Mesodermal cell (in vitro differentiated cells): ENCODE data around the gene CSPG4.
"Not testable (repeated sequence)": the region's sequence is repeated elsewhere in the genome, so short reads cannot be mapped to it uniquely, and the experiment has no call there.

Experiments
- H3K27ac ChIP-seq: 2 replicates; pipeline ENCODE4 v1.7.0; 2013; ENCODE audit warnings: mild to moderate bottlenecking, low read depth, low read length, moderate library complexity; ENCODE audit not compliant: severe bottlenecking
- H3K36me3 ChIP-seq: 2 replicates; pipeline ENCODE4 v1.7.1; 2013; ENCODE audit warnings: mild to moderate bottlenecking, low read length, moderate library complexity; ENCODE audit not compliant: control insufficient read depth, insufficient read depth
- H3K4me1 ChIP-seq: one replicate; pipeline ENCODE4 v1.7.1; 2013; ENCODE audit warnings: mild to moderate bottlenecking, low read length; ENCODE audit not compliant: insufficient read depth, control insufficient read depth, poor library complexity, severe bottlenecking
- H3K4me3 ChIP-seq: 2 replicates; pipeline ENCODE4 v1.7.0; 2013; ENCODE audit warnings: low read length, control low read depth, mild to moderate bottlenecking; ENCODE audit not compliant: insufficient read depth, poor library complexity, severe bottlenecking; ENCODE audit errors: extremely low read depth
- H3K9me3 ChIP-seq: 2 replicates; pipeline ENCODE4 v1.7.1; 2013; ENCODE audit warnings: mild to moderate bottlenecking, low read length, moderate library complexity; ENCODE audit not compliant: control insufficient read depth
- WGBS, 2 experiments: methylation state at CpG; one replicate each; pipeline ENCODE4 v1.1.5; 2013; ENCODE audit warnings: missing lambda C conversion rate in 2 of 2; ENCODE audit not compliant: insufficient coverage in 2 of 2; 5-methylcytosine and 5-hydroxymethylcytosine counted together

The CSPG4 gene

GRCh38 chr15:75738014-75738646 is 25.5 kb upstream of the CSPG4 start:
- Histone ChIP-seq H3K36me3 (no peaks in the 10 kb centered on the region), H3K27ac (no peak overlapping the region), H3K9me3 (no peaks in the 10 kb centered on the region), H3K4me3 (peak overlapping the region; percentile 76), H3K4me1 (peaks cover 10% of the 10 kb centered on the region)
- 6% methylated on average over 34 to 38 of the region's 47 CpGs for WGBS, 2 experiments

GRCh38 chr15:75737116-75738013 is 24.7 kb upstream of the CSPG4 start:
- not testable (repeated sequence) for H3K27ac ChIP-seq, H3K4me1 ChIP-seq, H3K9me3 ChIP-seq, H3K36me3 ChIP-seq
- 87 to 99% methylated on average over 7 to 8 of the region's 14 CpGs for WGBS, 2 experiments
- peak overlapping the region; percentile 76 for H3K4me3 ChIP-seq

- no peak overlapping the region for H3K27ac ChIP-seq
- H3K4me1 ChIP-seq, result peaks cover 20% of the 10 kb centered on the region
- WGBS, 2 experiments, result 87 to 94% methylated on average over 7 to 8 of the region's 8 CpGs
- H3K36me3 ChIP-seq, result no peaks in the 10 kb centered on the region
- no peak overlapping the region for H3K4me3 ChIP-seq
- no peaks in the 10 kb centered on the region for H3K9me3 ChIP-seq
These were observed 23.6 kb upstream of the CSPG4 start for GRCh38 chr15:75736256-75736655.

- H3K4me3 ChIP-seq, H3K36me3 ChIP-seq, H3K27ac ChIP-seq, H3K9me3 ChIP-seq: not testable (repeated sequence)
- WGBS, 2 experiments, result 85% methylated on average over 13 of the region's 27 CpGs
- H3K4me1 ChIP-seq, result peaks cover 20% of the 10 kb centered on the region
These were observed 22.5 kb upstream of the CSPG4 start for GRCh38 chr15:75734861-75735760.

GRCh38 chr15:75733761-75734651 is 21.4 kb upstream of the CSPG4 start:
- no peak overlapping the region for H3K27ac ChIP-seq
- no peak overlapping the region for H3K4me3 ChIP-seq
- H3K36me3 ChIP-seq, result no peaks in the 10 kb centered on the region
- H3K4me1 ChIP-seq, result peaks cover 20% of the 10 kb centered on the region
- no peaks in the 10 kb centered on the region for H3K9me3 ChIP-seq
- 73 to 87% methylated on average over 7 to 13 of the region's 14 CpGs for WGBS, 2 experiments

- WGBS, 2 experiments, result 23 to 26% methylated on average over 10 to 11 of the region's 12 CpGs
- Histone ChIP-seq H3K27ac (no peak overlapping the region), H3K4me1 (peaks cover 20% of the 10 kb centered on the region), H3K36me3 (no peaks in the 10 kb centered on the region), H3K4me3 (no peak overlapping the region), H3K9me3 (no peaks in the 10 kb centered on the region)
These were observed 20.3 kb upstream of the CSPG4 start for GRCh38 chr15:75732809-75733451.

- 87 to 92% methylated on average over 11 to 12 of the region's 16 CpGs for WGBS, 2 experiments
- no peaks in the 10 kb centered on the region for H3K36me3 ChIP-seq
- no peak overlapping the region for H3K4me3 ChIP-seq
- H3K27ac ChIP-seq, result no peak overlapping the region
- H3K9me3 ChIP-seq, result no peaks in the 10 kb centered on the region
- peaks cover 20% of the 10 kb centered on the region for H3K4me1 ChIP-seq
These were observed 19.6 kb upstream of the CSPG4 start for GRCh38 chr15:75732177-75732808.

GRCh38 chr15:75731248-75732151 is 18.9 kb upstream of the CSPG4 start:
- no peak overlapping the region for H3K4me3 ChIP-seq
- H3K4me1 ChIP-seq, result peaks cover 20% of the 10 kb centered on the region
- no peak overlapping the region for H3K27ac ChIP-seq
- WGBS, 2 experiments, result 77 to 91% methylated on average over 3 to 16 of the region's 28 CpGs
- no peaks in the 10 kb centered on the region for H3K9me3 ChIP-seq
- no peaks in the 10 kb centered on the region for H3K36me3 ChIP-seq
